Panc1 (cell line): Measurements from ENCODE around the gene CAPZA1. TPM values are rescaled to one million over a fixed set of nuclear protein-coding genes. Genes with fewer than 3 reads are reported as not detected.
A peak's percentile ranks its signal among the peaks of the same experiment; 100 is the strongest.

Experiments
- ATAC-seq: fragments of 200-7000 bp; cut with Tn5 transposase; 2 replicates; pipeline ENCODE4 v1.9.1; 2020; ENCODE audit warnings: mild to moderate bottlenecking, moderate library complexity
- BruUV-seq: library from RNA; stranded (reverse); fragments of 400-500 nt; replicated peaks from 2 replicates; lab custom pipeline; 2021; lab: Mats Ljungman, UMichigan
- CTCF ChIA-PET: fragments of 300-600 bp; sonication (Branson Sonifier 250); formaldehyde crosslinking; loops from one replicate; lab custom pipeline; 2022; ENCODE audit warnings: antibody characterized with exemption; lab: Charles Lee
- POLR2A ChIA-PET: fragments of 300-600 bp; sonication (Branson Sonifier 250); formaldehyde crosslinking; loops from one replicate; lab custom pipeline; 2022; ENCODE audit warnings: antibody characterized with exemption; lab: Charles Lee
- DNase-seq: peaks from one replicate; pipeline ENCODE4 v3.0.0-alpha.2; 2010; ENCODE audit warnings: low read depth, low spot score
- H3K27ac ChIP-seq: 2 replicates; pipeline ENCODE4 v1.5.1; 2011; ENCODE audit warnings: mild to moderate bottlenecking, low read length, inconsistent platforms
- H3K27me3 ChIP-seq: fragments of 200-500 bp; sonication (Bioruptor generic); 2 replicates; pipeline ENCODE4 v1.6.0; 2014; ENCODE audit warnings: low read length, inconsistent platforms; ENCODE audit not compliant: control insufficient read depth, insufficient read depth
- H3K36me3 ChIP-seq: fragments of 200-500 bp; sonication (Bioruptor generic); 2 replicates; pipeline ENCODE4 v1.5.1; 2014; ENCODE audit warnings: inconsistent platforms, mild to moderate bottlenecking, low read length, moderate library complexity; ENCODE audit not compliant: control insufficient read depth, insufficient read depth
- H3K4me1 ChIP-seq: 2 replicates; pipeline ENCODE4 v1.5.1; 2011; ENCODE audit warnings: inconsistent platforms, mild to moderate bottlenecking, low read length, moderate library complexity; ENCODE audit not compliant: control insufficient read depth, insufficient read depth
- H3K4me3 ChIP-seq, 2 experiments: 2 replicates each; pipeline ENCODE4 v1.5.1; 2011 to 2012; ENCODE audit warnings: low read depth in 2 of 2, low read length in 2 of 2, mild to moderate bottlenecking in 2 of 2, inconsistent platforms in 1 of 2, moderate library complexity in 1 of 2
- H3K9me3 ChIP-seq: fragments of 200-500 bp; sonication (Bioruptor generic); 2 replicates; pipeline ENCODE4 v1.5.1; 2014; ENCODE audit warnings: low read depth, mild to moderate bottlenecking, inconsistent platforms, low read length, moderate library complexity; ENCODE audit not compliant: control insufficient read depth, insufficient read depth
- CTCF ChIP-seq: fragments of 450-650 bp; IDR thresholded peaks from 2 replicates; pipeline ENCODE4 v1.5.1; 2017; ENCODE audit warnings: mild to moderate bottlenecking
- POLR2AphosphoS5 ChIP-seq: IDR thresholded peaks from 2 replicates; pipeline ENCODE4 v1.6.1; 2012; ENCODE audit warnings: mild to moderate bottlenecking, low read depth, low read length, moderate library complexity
- REST ChIP-seq, 2 experiments: IDR thresholded peaks; 2 replicates each; pipeline ENCODE4 v1.6.1; 2011 to 2012; ENCODE audit warnings: low read depth in 2 of 2, control low read depth in 1 of 2, low read length in 1 of 2, mild to moderate bottlenecking in 1 of 2, moderate library complexity in 1 of 2; ENCODE audit not compliant: insufficient read depth in 1 of 2
- SIN3A ChIP-seq: IDR thresholded peaks from 2 replicates; pipeline ENCODE4 v1.6.1; 2012; ENCODE audit warnings: low read depth, mild to moderate bottlenecking, low read length, moderate library complexity, borderline replicate concordance; ENCODE audit not compliant: insufficient read depth
- TCF7L2 ChIP-seq: IDR thresholded peaks from 2 replicates; pipeline ENCODE4 v1.6.1; 2011; ENCODE audit warnings: mild to moderate bottlenecking, low read depth, low read length, inconsistent platforms
- in situ Hi-C: cut with HindIII; loops from 2 replicates; pipeline ENCODE4 v1.10.0; 2016; ENCODE audit warnings: low sequenced_read_pairs, low pct_unique_long_range_greater_than_20kb
- intact Hi-C: fragments of 100-400 bp; cut with micrococcal nuclease; formaldehyde crosslinking; loops from one replicate; pipeline ENCODE4 v1.10.0; 2022; ENCODE audit not compliant: unreplicated experiment
- total RNA-seq: library from RNA; stranded (reverse); gene quantifications from one replicate; pipeline ENCODE4 v1.2.1, GENCODE V29; 2021; ENCODE audit not compliant: unreplicated experiment

The CAPZA1 gene
- total RNA-seq, 1 experiment from 2014 or later = 128 TPM

GRCh38 chr1:112702420-112703261 lies 83.0 kb downstream of the CAPZA1 start:
- TF ChIP-seq TCF7L2 = no peak
- TF ChIP-seq POLR2AphosphoS5 = no peak
- no peak for TF ChIP-seq REST (IDR thresholded peaks at IDR 0.05; ENCODE audit: insufficient read depth in 1 of 2, low read depth in 2 of 2, low read length in 1 of 2)
- TF ChIP-seq CTCF = no peak
- no peak for TF ChIP-seq SIN3A
- Histone ChIP-seq H3K27ac (peak overlapping the region; percentile 54; the same call in 1 of the 2 replicates), H3K36me3 (peaks cover 2% of the 10 kb centered on the region), H3K4me1 (peaks cover 57% of the 10 kb centered on the region), H3K27me3 (no peaks in the 10 kb centered on the region), H3K4me3 (no peak overlapping the region), H3K9me3 (no peaks in the 10 kb centered on the region)
- in situ Hi-C loops = no loop called here
- no peak for ATAC-seq
- BruUV-seq = no TSS peak
- no peak for DNase-seq
- ChIA-PET POLR2A (interaction anchor here (0.7 kb wide), 1 partner anchor 19 kb away, joined by 3 read pairs; no protein-coding TSS in a partner anchor), CTCF (interaction anchor here (0.6 kb wide), 3 partner anchors 9 to 676 kb away, joined by 3 to 4 read pairs (median 3); no protein-coding TSS in a partner anchor)
- intact Hi-C loops = no loop called here

- no peak for ATAC-seq
- H3K36me3 ChIP-seq = peaks cover 2% of the 10 kb centered on the region
- H3K27ac ChIP-seq = peak overlapping the region; percentile 71; the same call in 1 of the 2 replicates
- H3K4me3 ChIP-seq = no peak overlapping the region
- DNase-seq = no peak
- POLR2A ChIA-PET = no interaction called here
- in situ Hi-C loops (no loop called here), intact Hi-C loops (no loop called here)
- CTCF ChIA-PET = no interaction called here
- TF ChIP-seq TCF7L2 (no peak), SIN3A (no peak), CTCF (no peak), POLR2AphosphoS5 (no peak; the same call in 1 of the 2 replicates), REST (IDR thresholded peaks at IDR 0.05; ENCODE audit: insufficient read depth in 1 of 2, low read depth in 2 of 2, low read length in 1 of 2) (no peak)
- no peaks in the 10 kb centered on the region for H3K27me3 ChIP-seq
- BruUV-seq = no TSS peak
- H3K4me1 ChIP-seq = peaks cover 56% of the 10 kb centered on the region
- no peaks in the 10 kb centered on the region for H3K9me3 ChIP-seq
Measured at GRCh38 chr1:112703706-112704105, 84.1 kb downstream of the CAPZA1 start.
